Fibroblast of skin of left biceps (primary cell): ENCODE measurements around the gene CTDSPL2.
"Not testable (repeated sequence)": the region's sequence is repeated elsewhere in the genome, so short reads cannot be mapped to it uniquely, and the experiment has no call there.

ENCODE experiments used
- DNase-seq, 2 experiments: peaks; one replicate each; pipeline ENCODE4 v3.0.0-alpha.2; 2013; ENCODE audit warnings: low read depth in 2 of 2

Gene CTDSPL2

GRCh38 chr15:44485880-44486279 is 58.5 kb downstream of the CTDSPL2 start:
- DNase-seq, result no peak

GRCh38 chr15:44489464-44489863 is 62.0 kb downstream of the CTDSPL2 start:
- DNase-seq, result peak; percentile 34 to 36

GRCh38 chr15:44490622-44491021 is 63.2 kb downstream of the CTDSPL2 start:
- no peak for DNase-seq

- DNase-seq, result no peak
Measured at GRCh38 chr15:44492040-44492439, 64.6 kb downstream of the CTDSPL2 start.

GRCh38 chr15:44492672-44493071 is 65.2 kb downstream of the CTDSPL2 start:
- DNase-seq, result no peak

GRCh38 chr15:44495562-44495961 is 68.1 kb downstream of the CTDSPL2 start:
- DNase-seq, result no peak

- no peak for DNase-seq
Measured at GRCh38 chr15:44500555-44500954, 73.1 kb downstream of the CTDSPL2 start.

- DNase-seq, result peak in 1 of 2 experiments; percentile 6
Measured at GRCh38 chr15:44501768-44502366, 74.4 kb downstream of the CTDSPL2 start.

GRCh38 chr15:44516436-44516835 is 89.0 kb downstream of the CTDSPL2 start:
- no peak for DNase-seq

- no peak for DNase-seq
Measured at GRCh38 chr15:44519537-44519936, 92.1 kb downstream of the CTDSPL2 start.

GRCh38 chr15:44525018-44525417 is 97.6 kb downstream of the CTDSPL2 start:
- DNase-seq, result no peak

GRCh38 chr15:44527241-44527640 is 99.8 kb downstream of the CTDSPL2 start:
- no peak for DNase-seq

GRCh38 chr15:44529864-44530604 is 102.6 kb downstream of the CTDSPL2 start:
- no peak for DNase-seq

- DNase-seq, result no peak
Measured at GRCh38 chr15:44530653-44531052, 103.2 kb downstream of the CTDSPL2 start.

GRCh38 chr15:44532275-44532674 is 104.8 kb downstream of the CTDSPL2 start:
- DNase-seq, result not testable (repeated sequence)

GRCh38 chr15:44532689-44533088 is 105.3 kb downstream of the CTDSPL2 start:
- no peak for DNase-seq

- no peak for DNase-seq
Measured at GRCh38 chr15:44535092-44535491, 107.7 kb downstream of the CTDSPL2 start.

GRCh38 chr15:44535523-44536301 is 108.3 kb downstream of the CTDSPL2 start:
- no peak for DNase-seq

GRCh38 chr15:44536302-44536961 is 109.0 kb downstream of the CTDSPL2 start:
- peak; percentile 40 to 47 for DNase-seq

GRCh38 chr15:44536962-44537734 is 109.7 kb downstream of the CTDSPL2 start, which contains the start of gene EIF3J:
EIF3J (plus strand) TSS chr15:44537147; CDS start chr15:44537195, 48 bp downstream.
- DNase-seq, result peak; percentile 91 to 93

- no peak for DNase-seq
Measured at GRCh38 chr15:44537735-44538240, 110.4 kb downstream of the CTDSPL2 start.
